Measurements from ENCODE around the gene AEBP1. TPM values are rescaled to one million over a fixed set of nuclear protein-coding genes. Genes with fewer than 3 reads are reported as not detected.
A peak's percentile ranks its signal among the peaks of the same experiment; 100 is the strongest.

The AEBP1 gene
- total RNA-seq, 1 experiment from 2014 or later = 50.8 TPM

GRCh38 chr7:44119829-44120380 is 15.8 kb downstream of the AEBP1 start (continued):
- TF ChIP-seq ZNF532 (CRISPR knock-in tag; IDR thresholded peaks at IDR 0.05; ENCODE audit: borderline replicate concordance) = no peak
- no peak for TF ChIP-seq E2F5 (CRISPR knock-in tag; IDR thresholded peaks at IDR 0.05)
- no peak for TF ChIP-seq HMGXB4 (CRISPR knock-in tag; IDR thresholded peaks at IDR 0.05)
- TF ChIP-seq ZBTB21 (CRISPR knock-in tag; IDR thresholded peaks at IDR 0.05; ENCODE audit: borderline replicate concordance) = no peak
- TF ChIP-seq ZNF121 (CRISPR knock-in tag; IDR thresholded peaks at IDR 0.05) = no peak

- Mint-ChIP-seq H3K36me3 (peaks cover 39% of the 10 kb centered on the region), H3K4me1 (peaks cover 10% of the 10 kb centered on the region), H3K4me3 (no peak overlapping the region), H3K9me3 (no peaks in the 10 kb centered on the region), H3K27me3 (ENCODE audit: low read depth) (peaks cover 10% of the 10 kb centered on the region), H3K27ac (no peak overlapping the region)
- ChIA-PET POLR2A (no interaction called here), CTCF (no interaction called here)
- ATAC-seq = no peak
- TF ChIP-seq ZBTB21 (CRISPR knock-in tag; IDR thresholded peaks at IDR 0.05; ENCODE audit: borderline replicate concordance) (no peak), SOX15 (CRISPR knock-in tag; IDR thresholded peaks at IDR 0.05) (no peak)
- DNase-seq (ENCODE audit: low spot score) = no peak
These were observed 16.2 kb downstream of the AEBP1 start for GRCh38 chr7:44120395-44120794.

GRCh38 chr7:44121761-44122420 is 17.7 kb downstream of the AEBP1 start:
- ChIA-PET CTCF (interaction anchor here (1.2 to 2.6 kb wide), 6 partner anchors 10 to 119 kb away, joined by 3 to 17 read pairs (median 4); no protein-coding TSS in a partner anchor), POLR2A (no interaction called here)
- Mint-ChIP-seq H3K27me3 (ENCODE audit: low read depth) (peaks cover 24% of the 10 kb centered on the region), H3K4me3 (peak overlapping the region; percentile 92), H3K9me3 (peaks cover 3% of the 10 kb centered on the region; the same call in 1 of the 2 replicates), H3K36me3 (peaks cover 35% of the 10 kb centered on the region), H3K4me1 (peaks cover 10% of the 10 kb centered on the region), H3K27ac (no peak overlapping the region)
- no peak for DNase-seq (ENCODE audit: low spot score)
- no peak for ATAC-seq
- no peak for TF ChIP-seq CTCF (IDR thresholded peaks at IDR 0.05)
- TF ChIP-seq STAT6 (CRISPR knock-in tag; conservative IDR thresholded peaks at IDR 0.05; ENCODE audit: low read depth) = no peak
- TF ChIP-seq ZNF416 (CRISPR knock-in tag; IDR thresholded peaks at IDR 0.05) = no peak
- TF ChIP-seq ZNF219 (CRISPR knock-in tag; IDR thresholded peaks at IDR 0.05; ENCODE audit: borderline replicate concordance) = no peak
- no peak for TF ChIP-seq ETV6 (CRISPR knock-in tag; IDR thresholded peaks at IDR 0.05)
- TF ChIP-seq SMAD4 (CRISPR knock-in tag; IDR thresholded peaks at IDR 0.05) = no peak
- TF ChIP-seq ZSCAN18 (CRISPR knock-in tag; IDR thresholded peaks at IDR 0.05) = no peak
- TF ChIP-seq JUN (CRISPR knock-in tag; IDR thresholded peaks at IDR 0.05) = no peak
- TF ChIP-seq ERG (CRISPR knock-in tag; IDR thresholded peaks at IDR 0.05) = no peak

All from WTC11 (cell line).